Heart right ventricle (tissue), 16 donors: ENCODE measurements around the gene CRB2. TPM values are rescaled to one million over a fixed set of nuclear protein-coding genes. Genes with fewer than 3 reads are reported as not detected.
A peak's percentile ranks its signal among the peaks of the same experiment; 100 is the strongest.

Experiments used
- ATAC-seq, 8 donors: fragments of 200-7000 bp; cut with Tn5 transposase; one replicate each; pipeline ENCODE4 v1.9.1; 2020; ENCODE audit warnings: mild to moderate bottlenecking in 8 of 8, moderate library complexity in 8 of 8, moderate number of reproducible peaks in 1 of 8
- DNase-seq, 2 donors: peaks; one replicate each; pipeline ENCODE4 v3.0.0-alpha.2; 2020
- H3K27ac ChIP-seq, 10 donors: fragments of 200-600 bp; sonication (generic) in 2 of 10; one replicate each; pipeline versions ENCODE4 v1.5.0 to v1.8.0; 2020 to 2022; ENCODE audit warnings: mild to moderate bottlenecking in 3 of 10
- H3K27me3 ChIP-seq, 7 donors: fragments of 200-600 bp; one replicate each; pipeline ENCODE4 v1.8.0; 2021 to 2022; ENCODE audit warnings: mild to moderate bottlenecking in 2 of 7
- H3K36me3 ChIP-seq, 9 donors: fragments of 200-600 bp; sonication (generic) in 1 of 9; one replicate each; pipeline versions ENCODE4 v1.5.0 to v1.8.0; 2020 to 2022; ENCODE audit warnings: mild to moderate bottlenecking in 2 of 9
- H3K4me1 ChIP-seq, 9 donors: fragments of 200-600 bp; sonication (generic) in 1 of 9; one replicate each; pipeline versions ENCODE4 v1.5.0 to v1.8.0; 2020 to 2022; ENCODE audit warnings: mild to moderate bottlenecking in 4 of 9
- H3K4me3 ChIP-seq, 10 donors: fragments of 200-600 bp; sonication (generic) in 2 of 10; one replicate each; pipeline versions ENCODE4 v1.5.0 to v1.8.0; 2020 to 2022; ENCODE audit warnings: mild to moderate bottlenecking in 7 of 10, moderate library complexity in 2 of 10
- H3K9me3 ChIP-seq, 11 donors: fragments of 200-600 bp in 10 of 11; sonication (generic) in 2 of 11; one replicate each; pipeline versions ENCODE4 v1.5.0 to v1.8.0; 2013 to 2022; ENCODE audit warnings: mild to moderate bottlenecking in 2 of 11, control low read depth in 1 of 11, moderate library complexity in 1 of 11
- WGBS, 2 donors: extraction: QIAGEN DNeasy Blood & Tissue Kit; methylation state at CpG; one replicate each; pipeline ENCODE4 v1.1.7; 2013; ENCODE audit warnings: inconsistent platforms in 1 of 2; 5-methylcytosine and 5-hydroxymethylcytosine counted together
- intact Hi-C, 10 donors: fragments of 100-400 bp; cut with DNase I; formaldehyde crosslinking; loops; one replicate each; pipeline versions ENCODE4 v1.11.1 to v1.14.2; 2022
- polyA plus RNA-seq, 2 donors: library from polyadenylated mRNA; stranded (reverse); fragments of 200-250 nt; gene quantifications; one replicate each; pipeline ENCODE4 v1.2.3, GENCODE V29; 2013
- total RNA-seq, 10 donors: library from RNA; stranded (reverse); fragmentation: NEBNext Ultra II Directional in 3 of 10; extraction: Animal tissue kit (Norgen Biotek cat#: 25700) in 3 of 10; gene quantifications; one replicate each; pipeline versions ENCODE4 v1.2.1 to v1.2.4, GENCODE V29; 2021 to 2023
- TF ChIP-seq, protein P1 (sequence below), 9 donors: fragments of 200-600 bp; sonication (generic) in 2 of 9; IDR thresholded peaks; one replicate each; pipeline versions ENCODE4 v1.5.0 to v1.8.0; 2021 to 2022; ENCODE audit warnings: antibody characterized with exemption in 9 of 9, mild to moderate bottlenecking in 5 of 9, moderate library complexity in 1 of 9
- donor health status: Arrhythmogenic right ventricular cardiomyopathy.
- donor health status: ischemic (EF 13 %, LVEDD 7.1; RV severe dilation, severe dysfunction).
- donor health status: healthy with polysubstance abuse.
- donor health status: DM: no; HTN: yes; CAD: no.
- donor health status: DM: no; HTN: no; CAD: no.
- donor health status: ischemic (EF 25% LVEDD 6.9; RV normal size, moderate dysfunction).
- donor health status: ischemic (EF 25% LVEDD 5.7; RV mildly dilated, moderate dysfunction).
- donor health status: healthy.
- donor health status: DM: yes; HTN: yes; CAD: no.
- donor health status: Ischemic cardiomyopathy.
- donor health status: ischemic (EF 35%, LVEDD 5.7; RV mildly dilated, moderate dysfunction).
- donor health status: nonischemic (EF 11% LVEDD 7.7; RV severe dilation, severe dysfunction).
- donor health status: DM: yes; HTN: yes; CAD: no.
- donor health status: PGD.
- donor health status: ischemic (EF 29% LVEDD 5.4; RV normal size, mild dysfunction).
- donor health status: nonischemic (EF 23%, LVEDD 6.1; RV moderate dilation, normal function).

The CRB2 gene
- total and polyA plus RNA-seq, 12 donors = 0.01 to 0.24 (median 0.09) TPM; not detected in 9

DNA sequence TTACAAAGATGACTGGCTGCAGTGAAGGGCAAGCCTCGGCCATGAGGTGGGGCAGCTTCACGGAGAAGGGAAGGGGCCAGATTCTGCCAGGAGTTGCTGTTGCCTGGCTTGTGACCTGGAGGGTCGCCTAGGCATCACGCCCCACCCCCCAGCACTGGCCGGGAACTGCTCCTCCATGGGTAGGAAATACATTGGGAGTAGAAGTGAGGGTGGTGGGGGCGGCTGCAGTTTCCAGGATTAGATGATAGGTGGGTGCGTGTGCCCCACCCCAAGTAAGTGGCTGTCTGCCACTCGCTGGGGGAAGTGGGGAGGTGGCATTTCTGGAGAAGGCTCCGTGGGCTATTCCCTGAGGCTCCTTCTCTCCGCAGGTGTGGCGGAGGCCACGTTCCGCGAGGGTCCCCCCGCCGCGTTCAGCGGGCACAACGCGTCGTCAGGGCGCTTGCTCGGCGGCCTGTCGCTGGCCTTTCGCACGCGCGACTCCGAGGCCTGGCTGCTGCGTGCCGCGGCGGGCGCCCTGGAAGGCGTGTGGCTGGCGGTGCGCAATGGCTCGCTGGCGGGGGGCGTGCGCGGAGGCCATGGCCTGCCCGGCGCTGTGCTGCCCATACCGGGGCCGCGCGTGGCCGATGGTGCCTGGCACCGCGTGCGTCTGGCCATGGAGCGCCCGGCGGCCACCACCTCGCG is 16.9 kb downstream of the CRB2 start:
- intact Hi-C loops = loop anchor here in 1 of 10 donors (10.0 kb wide), 1 partner anchor 1548 kb away; no protein-coding TSS in a partner anchor
- no peak overlapping the region for H3K27ac ChIP-seq
- peaks cover 9 to 78% (median 65%) of the 10 kb centered on the region in 7 donors for H3K27me3 ChIP-seq
- no peaks in the 10 kb centered on the region for H3K36me3 ChIP-seq
- WGBS, 2 donors = 31 to 32% methylated on average over 46 to 58 of the region's 58 CpGs
- H3K4me1 ChIP-seq = peaks cover 0 to 20% (median 9%) of the 10 kb centered on the region in 9 donors
- no peak for DNase-seq
- H3K4me3 ChIP-seq = no peak overlapping the region
- H3K9me3 ChIP-seq = no peaks in the 10 kb centered on the region
- no peak for ATAC-seq
- TF ChIP-seq, protein P1, sequence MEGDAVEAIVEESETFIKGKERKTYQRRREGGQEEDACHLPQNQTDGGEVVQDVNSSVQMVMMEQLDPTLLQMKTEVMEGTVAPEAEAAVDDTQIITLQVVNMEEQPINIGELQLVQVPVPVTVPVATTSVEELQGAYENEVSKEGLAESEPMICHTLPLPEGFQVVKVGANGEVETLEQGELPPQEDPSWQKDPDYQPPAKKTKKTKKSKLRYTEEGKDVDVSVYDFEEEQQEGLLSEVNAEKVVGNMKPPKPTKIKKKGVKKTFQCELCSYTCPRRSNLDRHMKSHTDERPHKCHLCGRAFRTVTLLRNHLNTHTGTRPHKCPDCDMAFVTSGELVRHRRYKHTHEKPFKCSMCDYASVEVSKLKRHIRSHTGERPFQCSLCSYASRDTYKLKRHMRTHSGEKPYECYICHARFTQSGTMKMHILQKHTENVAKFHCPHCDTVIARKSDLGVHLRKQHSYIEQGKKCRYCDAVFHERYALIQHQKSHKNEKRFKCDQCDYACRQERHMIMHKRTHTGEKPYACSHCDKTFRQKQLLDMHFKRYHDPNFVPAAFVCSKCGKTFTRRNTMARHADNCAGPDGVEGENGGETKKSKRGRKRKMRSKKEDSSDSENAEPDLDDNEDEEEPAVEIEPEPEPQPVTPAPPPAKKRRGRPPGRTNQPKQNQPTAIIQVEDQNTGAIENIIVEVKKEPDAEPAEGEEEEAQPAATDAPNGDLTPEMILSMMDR (IDR thresholded peaks at IDR 0.05) = no peak

DNA sequence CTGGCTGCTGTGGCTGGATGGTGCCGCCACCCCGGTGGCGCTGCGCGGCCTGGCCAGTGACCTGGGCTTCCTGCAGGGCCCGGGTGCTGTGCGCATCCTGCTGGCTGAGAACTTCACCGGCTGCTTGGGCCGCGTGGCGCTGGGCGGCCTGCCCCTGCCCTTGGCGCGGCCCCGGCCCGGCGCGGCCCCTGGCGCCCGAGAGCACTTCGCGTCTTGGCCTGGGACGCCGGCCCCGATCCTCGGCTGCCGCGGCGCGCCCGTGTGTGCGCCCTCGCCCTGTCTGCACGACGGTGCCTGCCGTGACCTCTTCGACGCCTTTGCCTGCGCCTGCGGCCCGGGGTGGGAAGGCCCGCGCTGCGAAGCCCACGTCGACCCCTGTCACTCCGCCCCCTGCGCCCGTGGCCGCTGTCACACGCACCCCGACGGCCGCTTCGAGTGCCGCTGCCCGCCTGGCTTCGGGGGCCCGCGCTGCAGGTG is 17.5 kb downstream of the CRB2 start:
- Histone ChIP-seq H3K27me3 (peaks cover 9 to 75% (median 60%) of the 10 kb centered on the region in 7 donors), H3K36me3 (no peaks in the 10 kb centered on the region), H3K9me3 (no peaks in the 10 kb centered on the region), H3K27ac (no peak overlapping the region), H3K4me1 (peaks cover 0 to 20% (median 9%) of the 10 kb centered on the region in 9 donors), H3K4me3 (no peak overlapping the region)
- ATAC-seq (no peak), DNase-seq (no peak)
- TF ChIP-seq, protein P1 (IDR thresholded peaks at IDR 0.05) = no peak
- intact Hi-C loops = loop anchor here in 1 of 10 donors (10.0 kb wide), 1 partner anchor 1549 kb away; no protein-coding TSS in a partner anchor
- 9 to 11% methylated on average over 48 to 60 of the region's 60 CpGs for WGBS, 2 donors

DNA sequence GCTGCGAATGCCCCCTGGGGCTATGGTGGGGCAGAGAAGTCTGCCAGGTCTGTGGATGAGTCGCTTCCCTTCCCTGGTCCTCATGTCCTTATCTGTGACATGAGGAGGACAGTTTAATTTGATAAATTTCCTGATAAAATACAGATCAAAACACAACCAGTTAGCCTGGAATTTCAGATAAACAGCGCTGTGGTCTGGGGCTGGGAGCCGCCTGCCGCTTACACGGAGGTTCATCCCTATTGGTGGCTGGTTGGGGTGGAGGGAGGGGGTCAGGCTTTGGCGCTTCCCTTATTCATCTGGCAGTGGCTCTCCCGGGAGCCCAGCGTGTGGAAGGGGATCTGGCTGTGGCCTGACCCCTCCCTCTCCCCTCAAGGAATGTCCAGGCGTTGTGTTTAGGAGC is 17.9 kb downstream of the CRB2 start:
- no peak for ATAC-seq
- 13 to 21% methylated on average over 10 of the region's 10 CpGs for WGBS, 2 donors
- intact Hi-C loops = loop anchor here in 1 of 10 donors (10.0 kb wide), 1 partner anchor 1549 kb away; no protein-coding TSS in a partner anchor

DNA sequence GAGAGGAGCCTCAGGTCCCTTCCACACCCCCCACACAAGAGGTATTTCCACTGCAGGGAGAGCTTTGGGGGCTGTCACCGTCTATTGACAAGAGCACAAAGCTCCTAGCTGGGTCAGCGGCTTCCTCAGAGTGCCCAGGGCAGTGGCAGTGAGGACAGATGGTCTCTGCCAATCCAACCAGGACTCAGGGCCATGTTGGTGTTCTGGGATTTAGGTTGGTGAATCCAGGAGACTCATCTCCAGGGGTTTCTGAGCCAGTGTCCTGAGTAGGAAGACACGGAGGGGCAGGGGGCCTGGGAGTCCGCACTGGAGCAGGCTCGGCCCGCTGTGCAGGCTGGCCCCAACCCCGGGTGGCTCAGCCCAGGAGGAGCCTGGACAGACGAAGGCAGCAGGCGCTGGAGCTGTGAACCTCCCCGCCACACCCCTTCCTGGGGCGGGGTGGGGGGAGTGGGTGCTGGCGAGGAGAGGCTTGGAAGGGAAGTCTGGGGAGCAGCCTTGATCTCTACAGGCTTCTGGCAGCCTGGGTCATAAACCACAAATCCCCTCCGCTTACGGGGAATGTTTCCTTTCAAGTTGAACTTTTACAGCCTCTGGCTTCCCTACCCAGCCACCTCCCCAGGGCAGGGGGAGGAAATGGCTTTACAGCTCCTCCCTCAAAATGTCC is 19.6 kb downstream of the CRB2 start:
- Histone ChIP-seq H3K4me3 (no peak overlapping the region), H3K36me3 (peaks cover 0 to 8% (median 0%) of the 10 kb centered on the region in 9 donors), H3K4me1 (peaks cover 0 to 20% (median 9%) of the 10 kb centered on the region in 9 donors), H3K27me3 (peaks cover 9 to 57% (median 50%) of the 10 kb centered on the region in 7 donors), H3K9me3 (no peaks in the 10 kb centered on the region), H3K27ac (no peak overlapping the region)
- DNase-seq (no peak), ATAC-seq (peak in 6 of 8 donors; percentile 8 to 41 (median 34))
- TF ChIP-seq, protein P1 (IDR thresholded peaks at IDR 0.05) = no peak
- WGBS, 2 donors = 29 to 36% methylated on average over 14 of the region's 14 CpGs
- intact Hi-C loops = loop anchor here in 1 of 10 donors (10.0 kb wide), 1 partner anchor 1551 kb away; no protein-coding TSS in a partner anchor

More for the DNA sequence above, 17.9 kb downstream of the CRB2 start:
- DNase-seq = no peak
- no peaks in the 10 kb centered on the region for H3K36me3 ChIP-seq
- peaks cover 9 to 71% (median 55%) of the 10 kb centered on the region in 7 donors for H3K27me3 ChIP-seq
- H3K27ac ChIP-seq = no peak overlapping the region
- H3K4me3 ChIP-seq = no peak overlapping the region
- TF ChIP-seq, protein P1 (IDR thresholded peaks at IDR 0.05) = no peak
- peaks cover 0 to 20% (median 9%) of the 10 kb centered on the region in 9 donors for H3K4me1 ChIP-seq
- no peaks in the 10 kb centered on the region for H3K9me3 ChIP-seq
